ENCODE data around the gene CKB. TPM values are rescaled to one million over a fixed set of nuclear protein-coding genes. Genes with fewer than 3 reads are reported as not detected.

CKB gene
- total RNA-seq, 6 donors from 2014 or later = 168 to 303 (median 231) TPM

GRCh38 chr14:103555559-103556337 lies 33.1 kb upstream of the CKB start:
- DNase-seq = no peak
- no peak for TF ChIP-seq POLR2A (IDR thresholded peaks at IDR 0.05)
- no peak for TF ChIP-seq EP300 (IDR thresholded peaks at IDR 0.05)
- TF ChIP-seq POLR2AphosphoS5 (IDR thresholded peaks at IDR 0.05) = no peak
- no peak for TF ChIP-seq CTCF (IDR thresholded peaks at IDR 0.05)
- 85 to 91% methylated on average over 15 of the region's 15 CpGs for WGBS, 2 donors
- no peak overlapping the region for H3K27ac ChIP-seq
- no peaks in the 10 kb centered on the region for H3K9me3 ChIP-seq
- peaks cover 8 to 32% (median 20%) of the 10 kb centered on the region in 4 donors for H3K36me3 ChIP-seq
- ATAC-seq (ENCODE audit: low FRiP score in 2 of 2) = no peak
- no peak overlapping the region for H3K4me3 ChIP-seq
- no peaks in the 10 kb centered on the region for H3K27me3 ChIP-seq
- H3K4me1 ChIP-seq = peaks cover 41 to 59% (median 44%) of the 10 kb centered on the region in 4 donors

- H3K27me3 ChIP-seq = no peaks in the 10 kb centered on the region
- peaks cover 0 to 6% (median 4%) of the 10 kb centered on the region in 4 donors for H3K36me3 ChIP-seq
- no peak for TF ChIP-seq CTCF (IDR thresholded peaks at IDR 0.05)
- TF ChIP-seq POLR2AphosphoS5 (IDR thresholded peaks at IDR 0.05) = no peak
- ATAC-seq (ENCODE audit: low FRiP score in 2 of 2) (no peak), DNase-seq (no peak)
- H3K9me3 ChIP-seq = no peaks in the 10 kb centered on the region
- H3K27ac ChIP-seq = peak overlapping the region; percentile 15 to 80 (median 66)
- 95 to 98% methylated on average over 11 of the region's 11 CpGs for WGBS, 2 donors
- peaks cover 16 to 38% (median 24%) of the 10 kb centered on the region in 4 donors for H3K4me1 ChIP-seq
- no peak overlapping the region for H3K4me3 ChIP-seq
Measured at GRCh38 chr14:103552846-103553210, 30.2 kb upstream of the CKB start.

- TF ChIP-seq POLR2A (IDR thresholded peaks at IDR 0.05) = peak in 1 of 4 donors; percentile 36
- TF ChIP-seq EP300 (IDR thresholded peaks at IDR 0.05) = no peak
- TF ChIP-seq CTCF (IDR thresholded peaks at IDR 0.05) = no peak
- DNase-seq = peak in 1 of 2 donors; percentile 74
- no peaks in the 10 kb centered on the region for H3K27me3 ChIP-seq
- no peaks in the 10 kb centered on the region for H3K9me3 ChIP-seq
- peak overlapping the region; percentile 70 to 85 (median 80) for H3K27ac ChIP-seq
- WGBS, 2 donors = 75 to 76% methylated on average over 8 to 17 of the region's 18 CpGs
- peaks cover 10 to 32% (median 19%) of the 10 kb centered on the region in 4 donors for H3K4me1 ChIP-seq
- peaks cover 0 to 4% (median 3%) of the 10 kb centered on the region in 4 donors for H3K36me3 ChIP-seq
- peak; percentile 75 to 76 for ATAC-seq (ENCODE audit: low FRiP score in 2 of 2)
- H3K4me3 ChIP-seq = peak overlapping the region in 2 of 4 donors; percentile 5 to 35
Measured at GRCh38 chr14:103552011-103552845, 29.6 kb upstream of the CKB start.

- no peaks in the 10 kb centered on the region for H3K27me3 ChIP-seq
- peak overlapping the region in 2 of 4 donors; percentile 4 to 35 for H3K4me3 ChIP-seq
- DNase-seq (peak in 1 of 2 donors; percentile 79), ATAC-seq (ENCODE audit: low FRiP score in 2 of 2) (peak in 1 of 2 donors; percentile 68)
- peaks cover 13 to 34% (median 18%) of the 10 kb centered on the region in 4 donors for H3K4me1 ChIP-seq
- no peaks in the 10 kb centered on the region for H3K9me3 ChIP-seq
- 73 to 78% methylated on average over 16 to 17 of the region's 17 CpGs for WGBS, 2 donors
- TF ChIP-seq CTCF (IDR thresholded peaks at IDR 0.05) (no peak), POLR2AphosphoS5 (IDR thresholded peaks at IDR 0.05) (peak in 1 of 2 donors; percentile 38)
- H3K27ac ChIP-seq = peak overlapping the region; percentile 70 to 85 (median 80)
- H3K36me3 ChIP-seq = peaks cover 0 to 4% (median 2%) of the 10 kb centered on the region in 4 donors
Measured at GRCh38 chr14:103551338-103551762, 28.7 kb upstream of the CKB start.
